ENCODE data around the gene CCDC194. TPM values are rescaled to one million over a fixed set of nuclear protein-coding genes. Genes with fewer than 3 reads are reported as not detected.
A peak's percentile ranks its signal among the peaks of the same experiment; 100 is the strongest.

Gene CCDC194
- total and polyA plus RNA-seq, 8 donors = 0.17 to 1.4 (median 0.27) TPM; not detected in 3

DNA sequence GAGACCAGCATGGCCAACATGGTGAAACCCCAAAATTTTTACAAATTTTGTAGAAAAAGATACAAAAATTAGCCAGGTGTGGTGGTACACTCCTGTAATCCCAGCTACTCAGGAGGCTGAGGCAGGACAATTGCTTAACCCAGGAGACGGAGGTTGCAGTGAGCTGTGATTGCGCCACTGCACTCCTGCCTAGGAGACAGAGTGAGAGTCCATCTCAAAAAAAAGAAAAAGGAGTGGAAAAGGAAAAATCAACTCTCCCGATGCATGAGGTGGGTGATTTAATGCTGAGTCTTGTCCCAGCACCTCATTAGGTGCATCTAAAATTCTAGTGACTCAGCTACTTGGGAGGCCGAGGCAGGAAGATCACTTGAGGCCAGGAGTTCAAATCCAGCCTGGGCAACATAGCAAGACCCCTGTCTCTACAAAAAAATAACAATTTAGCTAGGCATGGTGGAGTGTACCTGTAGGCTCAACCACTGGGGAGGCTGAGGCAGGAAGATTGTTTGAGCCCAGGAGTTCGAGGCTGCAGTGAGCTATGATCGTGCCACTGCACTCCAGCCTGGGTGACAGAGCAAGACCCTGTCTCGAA lies 36.8 kb downstream of the CCDC194 start:
- Histone ChIP-seq H3K36me3 (no peaks in the 10 kb centered on the region), H3K27ac (peak overlapping the region in 1 of 2 donors; percentile 20), H3K9me3 (no peaks in the 10 kb centered on the region), H3K27me3 (peaks cover 0 to 3% of the 10 kb centered on the region in 2 donors), H3K4me1 (peaks cover 0 to 26% of the 10 kb centered on the region in 2 donors), H3K4me3 (no peak overlapping the region)
- intact Hi-C loops (cut with DNase I) = no loop called here
- no peak for DNase-seq
- ATAC-seq = no peak
- TF ChIP-seq, protein P1, sequence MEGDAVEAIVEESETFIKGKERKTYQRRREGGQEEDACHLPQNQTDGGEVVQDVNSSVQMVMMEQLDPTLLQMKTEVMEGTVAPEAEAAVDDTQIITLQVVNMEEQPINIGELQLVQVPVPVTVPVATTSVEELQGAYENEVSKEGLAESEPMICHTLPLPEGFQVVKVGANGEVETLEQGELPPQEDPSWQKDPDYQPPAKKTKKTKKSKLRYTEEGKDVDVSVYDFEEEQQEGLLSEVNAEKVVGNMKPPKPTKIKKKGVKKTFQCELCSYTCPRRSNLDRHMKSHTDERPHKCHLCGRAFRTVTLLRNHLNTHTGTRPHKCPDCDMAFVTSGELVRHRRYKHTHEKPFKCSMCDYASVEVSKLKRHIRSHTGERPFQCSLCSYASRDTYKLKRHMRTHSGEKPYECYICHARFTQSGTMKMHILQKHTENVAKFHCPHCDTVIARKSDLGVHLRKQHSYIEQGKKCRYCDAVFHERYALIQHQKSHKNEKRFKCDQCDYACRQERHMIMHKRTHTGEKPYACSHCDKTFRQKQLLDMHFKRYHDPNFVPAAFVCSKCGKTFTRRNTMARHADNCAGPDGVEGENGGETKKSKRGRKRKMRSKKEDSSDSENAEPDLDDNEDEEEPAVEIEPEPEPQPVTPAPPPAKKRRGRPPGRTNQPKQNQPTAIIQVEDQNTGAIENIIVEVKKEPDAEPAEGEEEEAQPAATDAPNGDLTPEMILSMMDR (IDR thresholded peaks at IDR 0.05) = no peak

DNA sequence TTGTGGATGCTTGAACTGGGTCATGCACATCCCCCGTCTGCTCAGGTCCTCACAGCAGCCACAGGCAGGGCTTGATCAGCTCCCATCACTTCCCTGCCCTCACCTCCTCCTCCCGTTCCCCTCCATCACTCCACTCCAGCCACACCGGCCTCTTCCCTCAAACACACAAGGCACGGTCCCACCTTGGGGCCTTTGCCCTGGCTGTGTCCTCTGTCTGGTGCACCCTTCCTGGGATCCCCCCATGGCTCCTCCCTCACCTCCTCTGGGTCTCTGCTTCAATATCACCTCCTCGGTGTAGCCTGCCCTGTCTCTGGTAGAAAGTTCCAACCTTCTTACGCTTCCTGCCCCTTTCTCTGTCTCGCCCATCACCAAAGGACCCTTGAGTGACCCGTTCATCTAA lies 40.6 kb downstream of the CCDC194 start:
- peaks cover 0 to 37% of the 10 kb centered on the region in 2 donors for H3K27me3 ChIP-seq
- intact Hi-C loops (cut with DNase I) = no loop called here
- H3K36me3 ChIP-seq = no peaks in the 10 kb centered on the region
- DNase-seq (no peak), ATAC-seq (no peak)
- H3K9me3 ChIP-seq = no peaks in the 10 kb centered on the region
- H3K4me3 ChIP-seq = no peak overlapping the region
- H3K4me1 ChIP-seq = peaks cover 0 to 44% of the 10 kb centered on the region in 2 donors
- H3K27ac ChIP-seq = no peak overlapping the region
- TF ChIP-seq, protein P1 (IDR thresholded peaks at IDR 0.05) = no peak

DNA sequence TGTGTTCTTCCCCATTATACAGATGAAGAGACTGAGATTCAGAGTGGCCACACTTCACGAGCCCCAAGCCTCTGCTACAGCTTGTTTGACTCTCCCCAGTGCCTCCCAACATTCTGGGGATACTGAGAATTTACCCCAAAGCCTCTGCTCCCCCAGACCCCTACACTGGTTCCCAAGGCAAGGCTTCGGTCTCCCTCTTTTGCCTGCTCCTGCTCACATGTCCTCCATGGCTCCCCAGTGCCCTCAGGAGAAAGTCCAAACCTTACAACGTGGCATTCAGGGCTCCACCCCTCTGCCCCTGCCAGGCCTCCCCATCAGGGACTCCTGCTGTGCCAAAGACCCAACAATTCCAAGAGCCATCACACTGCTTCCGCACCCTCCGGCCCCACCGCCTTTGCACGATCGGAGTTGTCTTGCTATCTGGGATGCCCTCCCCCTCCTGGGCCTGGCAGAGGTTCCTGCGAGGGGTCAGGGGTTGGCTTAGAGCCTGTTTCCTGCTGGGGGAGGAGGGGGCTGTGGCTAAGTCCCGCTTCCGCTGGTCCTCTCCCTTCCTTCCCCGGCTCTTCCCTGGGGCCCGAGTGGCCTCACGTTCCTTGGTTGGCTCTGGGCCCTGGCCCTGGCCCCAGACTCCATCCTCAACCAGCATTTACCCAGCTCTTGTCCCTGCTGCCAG lies 41.3 kb downstream of the CCDC194 start:
- TF ChIP-seq, protein P1 (IDR thresholded peaks at IDR 0.05) = no peak
- peaks cover 0 to 41% of the 10 kb centered on the region in 2 donors for H3K27me3 ChIP-seq
- no peak for DNase-seq
- intact Hi-C loops (cut with DNase I) = no loop called here
- H3K4me1 ChIP-seq = peaks cover 0 to 46% of the 10 kb centered on the region in 2 donors
- no peak for ATAC-seq
- no peaks in the 10 kb centered on the region for H3K9me3 ChIP-seq
- no peaks in the 10 kb centered on the region for H3K36me3 ChIP-seq
- H3K27ac ChIP-seq = peak overlapping the region in 1 of 2 donors; percentile 37
- no peak overlapping the region for H3K4me3 ChIP-seq

DNA sequence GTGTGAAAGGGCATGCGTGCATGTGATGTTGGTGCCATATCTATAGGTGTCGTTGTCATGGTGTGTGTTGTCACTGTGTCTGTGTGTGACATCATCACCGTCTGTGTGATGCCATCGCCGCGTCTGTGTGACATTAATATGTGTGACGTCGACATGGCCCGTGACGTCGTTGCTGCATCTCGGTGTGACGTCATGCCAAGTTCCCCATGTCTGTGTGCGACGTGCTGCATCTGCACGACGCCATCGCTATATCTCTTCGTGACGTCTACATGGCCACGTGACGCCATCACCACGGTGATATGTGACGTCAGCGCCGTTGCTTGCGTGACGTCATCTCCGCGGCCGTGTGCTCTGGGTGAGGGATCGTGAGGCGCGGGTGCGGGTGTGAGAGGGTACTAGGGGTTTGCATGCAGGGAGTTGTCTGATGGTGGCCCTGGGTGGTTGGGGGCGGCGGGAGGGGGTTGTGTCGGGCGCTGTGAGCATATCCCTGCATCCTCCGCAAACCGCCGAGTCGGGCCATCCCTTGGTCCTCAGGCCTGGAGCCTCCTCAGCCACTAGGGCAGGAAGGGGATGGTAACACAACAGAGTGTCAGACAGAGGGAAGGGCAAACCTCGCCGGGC lies 42.1 kb downstream of the CCDC194 start:
- no peaks in the 10 kb centered on the region for H3K36me3 ChIP-seq
- H3K9me3 ChIP-seq = no peaks in the 10 kb centered on the region
- TF ChIP-seq, protein P1 (IDR thresholded peaks at IDR 0.05) = no peak
- DNase-seq (no peak), ATAC-seq (no peak)
- peak overlapping the region in 1 of 2 donors; percentile 37 for H3K27ac ChIP-seq
- H3K27me3 ChIP-seq = peaks cover 0 to 41% of the 10 kb centered on the region in 2 donors
- peaks cover 0 to 46% of the 10 kb centered on the region in 2 donors for H3K4me1 ChIP-seq
- intact Hi-C loops (cut with DNase I) = no loop called here
- no peak overlapping the region for H3K4me3 ChIP-seq

DNA sequence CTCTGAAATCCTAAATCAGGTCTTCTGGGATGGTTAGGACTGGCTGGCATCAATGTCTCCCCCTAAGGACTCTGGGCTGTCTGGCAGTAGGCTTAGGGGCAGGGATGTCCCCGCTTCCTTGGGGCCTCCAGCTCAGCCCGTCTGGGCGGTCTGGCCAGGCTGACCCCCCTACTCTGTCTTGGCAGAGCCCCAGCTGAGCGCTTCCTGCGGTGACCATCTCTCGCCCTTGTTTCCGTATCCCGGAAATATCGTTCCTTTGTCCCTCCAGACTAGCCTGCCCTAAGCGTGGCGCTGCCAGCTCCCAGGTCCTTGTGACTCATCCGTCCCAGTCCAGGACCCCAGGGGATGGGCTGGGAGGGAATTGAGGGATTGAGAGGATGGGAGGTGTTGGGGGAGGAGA lies 45.3 kb downstream of the CCDC194 start:
- Histone ChIP-seq H3K36me3 (no peaks in the 10 kb centered on the region), H3K27me3 (peaks cover 0 to 41% of the 10 kb centered on the region in 2 donors), H3K4me1 (peaks cover 0 to 55% of the 10 kb centered on the region in 2 donors), H3K4me3 (no peak overlapping the region), H3K27ac (peak overlapping the region; percentile 18 to 56), H3K9me3 (no peaks in the 10 kb centered on the region)
- peak; percentile 29 for ATAC-seq
- DNase-seq = peak in 1 of 4 donors; percentile 79
- intact Hi-C loops (cut with DNase I) = no loop called here
- TF ChIP-seq, protein P1 (IDR thresholded peaks at IDR 0.05) = no peak

Data from left lung (tissue), 10 donors.